HG03571 (cell line): ENCODE data around the gene DAPK1.
A peak's percentile ranks its signal among the peaks of the same experiment; 100 is the strongest.

Source experiments
- ATAC-seq: cut with Tn5 transposase; IDR thresholded peaks from one replicate; pipeline ENCODE4 v1.9.1; 2021; ENCODE audit not compliant: unreplicated experiment

The DAPK1 gene

DNA sequence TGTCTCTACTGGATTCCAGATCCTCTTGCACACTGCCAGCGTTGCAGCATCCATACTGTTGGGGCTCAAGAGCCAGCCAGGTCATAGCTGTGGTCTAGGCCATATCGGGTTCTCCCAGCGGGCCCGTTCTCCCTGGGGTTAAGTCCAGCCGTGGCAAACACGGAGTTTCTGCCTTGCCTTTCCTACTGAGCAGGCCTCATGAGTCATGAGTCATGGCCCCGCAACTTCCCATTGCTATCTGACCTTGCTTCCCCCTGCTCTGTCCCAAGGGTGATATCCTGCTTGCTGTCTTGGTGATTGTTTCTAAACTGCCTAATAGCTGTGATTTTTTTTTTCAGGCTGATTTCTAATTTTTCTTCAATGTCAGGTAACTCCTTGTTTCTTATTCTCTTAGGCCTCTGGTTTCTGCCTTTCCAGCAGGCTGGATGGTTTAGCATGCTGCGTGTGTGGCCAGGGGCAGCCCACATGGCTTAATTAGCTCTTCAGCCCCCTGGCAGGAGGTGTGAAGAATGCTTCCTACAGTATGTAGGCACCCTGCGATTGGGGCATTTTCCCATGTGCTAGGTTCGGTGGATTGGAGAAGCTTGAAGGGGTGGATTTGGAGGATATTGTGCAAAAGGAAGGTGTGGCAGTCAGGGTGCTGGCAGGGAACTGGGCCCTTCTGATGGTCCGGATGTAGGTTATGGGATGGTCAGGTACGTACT, 18.7 kb downstream of the DAPK1 start:
- ATAC-seq = no peak

DNA sequence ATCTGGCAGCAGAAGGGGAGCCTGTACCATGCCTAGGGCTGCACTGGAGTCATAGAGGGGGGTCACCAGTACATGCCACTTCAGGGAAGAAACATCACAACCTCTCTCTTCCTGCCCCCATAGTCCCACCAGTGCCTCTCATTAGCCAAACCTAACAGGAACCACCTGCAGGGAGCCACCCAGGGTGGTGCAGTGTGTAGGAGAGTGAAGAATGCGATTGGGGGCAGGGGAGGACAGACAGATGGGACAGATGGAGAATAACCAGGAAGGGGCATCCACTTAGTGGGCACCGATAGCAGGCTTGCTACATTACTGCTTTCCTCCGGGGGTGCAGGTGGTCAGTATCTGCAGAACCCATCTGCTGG, 19.2 kb downstream of the DAPK1 start:
- no peak for ATAC-seq

DNA sequence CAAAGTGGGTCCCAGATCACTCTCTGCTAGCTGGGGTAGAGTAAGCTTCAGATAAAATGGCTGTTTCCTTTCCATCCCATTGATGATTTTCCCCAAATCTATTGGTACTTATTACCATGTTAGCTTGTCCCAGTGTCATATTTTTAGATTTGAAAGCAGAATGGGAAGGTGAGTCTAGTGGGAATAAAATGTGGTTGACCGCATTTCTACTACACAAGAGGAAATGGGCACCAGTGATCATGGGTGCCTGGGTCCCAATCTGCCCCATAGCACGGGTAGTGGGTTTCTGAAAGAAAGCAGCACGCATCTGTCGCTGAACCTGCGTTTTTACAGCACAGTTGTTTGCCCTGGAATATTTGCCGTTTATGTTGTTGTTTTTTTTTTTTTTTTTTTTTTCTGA, 20.1 kb downstream of the DAPK1 start:
- no peak for ATAC-seq

DNA sequence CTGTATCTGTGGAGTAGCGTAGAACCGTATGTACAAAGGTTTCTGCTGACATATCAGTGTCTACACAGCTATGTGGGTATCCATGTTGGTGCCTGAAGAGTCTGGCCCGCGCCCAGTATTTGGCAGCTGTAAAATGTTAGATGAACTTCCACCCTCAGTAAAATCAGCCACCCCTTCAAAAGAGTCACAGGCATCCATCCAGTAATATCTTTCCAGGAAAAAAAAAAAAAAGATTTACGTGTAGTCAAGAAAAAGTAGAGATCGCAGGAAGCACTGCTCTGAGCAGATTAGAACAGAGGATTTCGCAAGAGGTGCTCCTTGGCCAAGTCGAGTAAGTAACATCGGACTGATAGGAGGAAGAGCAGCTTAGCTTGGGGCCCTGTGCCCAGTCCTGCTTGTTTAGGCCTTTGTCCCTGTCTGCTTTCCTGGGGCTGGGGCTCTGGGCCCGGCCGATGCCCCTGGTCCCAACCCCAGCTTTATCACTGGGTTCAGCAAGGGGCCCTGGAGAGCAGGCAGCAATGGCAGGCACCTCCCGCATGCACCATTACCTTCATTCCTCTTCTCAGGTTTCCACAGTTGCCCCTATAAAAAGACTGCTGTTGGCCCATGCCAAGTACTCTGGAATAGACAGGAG, 21.2 kb downstream of the DAPK1 start:
- no peak for ATAC-seq

DNA sequence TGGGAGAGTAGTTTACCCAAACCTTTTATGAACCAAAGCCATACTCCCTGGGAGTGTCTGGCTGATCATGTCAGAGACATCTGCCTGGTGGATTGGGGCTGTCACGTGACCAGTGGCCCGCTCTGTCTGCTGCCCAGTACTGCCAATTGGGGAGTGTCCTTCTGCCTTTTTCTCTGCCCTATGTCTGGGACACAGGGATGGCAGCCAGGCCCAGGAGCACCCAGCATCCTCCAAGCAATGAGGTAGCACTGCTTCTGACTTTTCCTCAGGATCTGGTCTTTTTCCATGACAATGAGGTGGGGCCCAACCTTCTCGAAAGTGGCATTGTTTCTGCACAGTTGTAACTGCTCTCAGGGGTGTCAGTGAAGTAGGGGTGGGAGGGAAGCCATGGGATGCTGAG, 21.8 kb downstream of the DAPK1 start:
- no peak for ATAC-seq

DNA sequence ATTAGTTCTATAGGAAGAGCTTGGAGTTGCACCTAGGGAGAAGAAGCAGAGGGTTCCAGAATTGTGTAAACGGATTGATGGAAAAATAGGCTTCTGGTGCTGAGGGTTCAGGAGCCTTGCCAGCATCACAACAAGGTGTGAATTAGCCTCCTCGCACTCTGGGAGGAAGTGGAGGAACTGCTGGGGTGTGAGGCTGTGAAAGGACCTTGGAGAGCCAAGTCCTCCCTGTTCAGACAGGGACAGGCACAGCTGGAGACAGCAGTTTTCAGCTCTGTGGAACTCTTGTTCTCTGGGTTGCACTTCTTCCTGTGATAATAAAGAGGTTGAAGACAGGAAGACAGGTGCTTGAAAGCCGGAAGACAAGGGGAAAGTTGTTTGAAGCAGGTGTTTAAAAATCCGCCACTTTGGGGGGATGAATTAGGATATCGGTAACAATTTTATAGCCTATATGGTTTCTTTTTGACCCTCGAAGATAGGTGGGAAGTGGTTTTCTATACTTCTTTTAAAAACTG, 22.6 kb downstream of the DAPK1 start:
- ATAC-seq = no peak

DNA sequence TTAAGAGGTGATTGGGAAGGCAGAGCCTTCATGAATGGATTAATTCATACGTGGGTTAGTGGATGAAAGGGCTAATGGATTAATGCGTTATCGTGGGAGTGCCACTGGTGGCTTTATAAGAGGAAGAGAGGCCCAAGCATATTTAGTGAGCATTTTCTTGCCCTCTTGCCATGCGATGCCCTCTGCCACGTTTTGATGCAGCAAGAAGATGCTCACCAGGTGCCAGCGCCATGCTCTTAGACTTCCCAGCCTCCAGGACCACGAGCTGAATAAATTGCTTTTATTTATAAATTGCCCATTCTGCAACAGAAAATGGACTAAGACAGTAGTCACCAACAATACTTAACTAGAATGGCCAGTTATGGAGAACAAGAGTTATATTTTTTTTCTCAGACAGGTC, 24.2 kb downstream of the DAPK1 start:
- ATAC-seq = no peak

DNA sequence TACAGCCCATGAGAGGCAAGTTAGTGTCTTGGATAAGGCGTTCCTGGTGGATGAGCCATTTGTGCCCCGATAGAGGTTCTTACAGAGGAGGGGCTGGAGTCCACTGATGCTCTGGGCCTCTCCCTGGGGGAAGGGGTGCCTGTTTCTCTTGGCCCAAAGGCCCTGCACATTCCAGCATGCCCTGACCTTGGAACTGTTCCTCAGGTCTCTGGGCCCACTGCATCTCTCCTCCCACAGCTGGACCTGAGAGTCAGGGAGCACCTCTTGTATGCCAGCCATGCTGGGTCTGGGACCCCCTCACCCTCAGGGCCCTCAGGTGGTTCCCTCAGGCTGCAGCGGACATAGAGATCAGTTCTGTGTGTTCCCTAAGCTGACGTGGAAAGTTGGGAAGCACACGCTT, 26.4 kb downstream of the DAPK1 start:
- no peak for ATAC-seq

DNA sequence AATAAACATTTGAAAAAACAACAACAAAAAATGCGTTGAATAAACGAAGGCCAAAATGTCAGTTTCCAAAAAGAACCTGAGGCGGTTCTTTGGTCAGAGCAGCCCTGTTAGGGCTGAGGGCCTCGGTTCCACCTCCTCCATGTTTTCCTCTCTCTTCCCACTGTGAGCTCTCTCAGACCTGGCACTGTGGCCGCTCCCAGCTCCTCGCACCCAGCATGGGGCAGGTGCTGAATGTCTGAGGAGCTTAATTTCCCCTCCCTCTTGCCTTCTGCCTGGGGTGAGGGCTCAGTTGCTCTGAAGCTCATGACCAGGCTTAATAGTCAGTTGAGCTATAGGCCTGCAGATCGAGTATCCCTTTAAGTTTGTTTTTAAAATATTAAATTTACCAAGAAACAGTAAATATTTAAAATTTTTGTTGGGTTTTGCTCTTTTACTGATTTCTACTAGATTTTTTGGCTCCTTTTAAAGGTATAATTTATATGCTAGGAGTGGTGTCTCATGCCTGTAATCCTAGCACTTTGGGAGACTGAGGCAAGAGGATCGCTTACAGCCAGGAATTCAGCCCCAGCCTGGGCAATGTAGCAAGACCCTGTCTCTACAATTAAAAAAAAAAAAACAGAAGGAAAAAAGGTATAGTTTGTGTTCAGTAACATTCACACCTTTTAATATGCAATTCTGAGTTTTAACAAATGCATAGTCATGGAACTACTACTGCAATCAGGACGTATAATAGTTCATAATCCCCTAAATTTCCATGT, 28.1 kb downstream of the DAPK1 start:
- ATAC-seq = no peak

DNA sequence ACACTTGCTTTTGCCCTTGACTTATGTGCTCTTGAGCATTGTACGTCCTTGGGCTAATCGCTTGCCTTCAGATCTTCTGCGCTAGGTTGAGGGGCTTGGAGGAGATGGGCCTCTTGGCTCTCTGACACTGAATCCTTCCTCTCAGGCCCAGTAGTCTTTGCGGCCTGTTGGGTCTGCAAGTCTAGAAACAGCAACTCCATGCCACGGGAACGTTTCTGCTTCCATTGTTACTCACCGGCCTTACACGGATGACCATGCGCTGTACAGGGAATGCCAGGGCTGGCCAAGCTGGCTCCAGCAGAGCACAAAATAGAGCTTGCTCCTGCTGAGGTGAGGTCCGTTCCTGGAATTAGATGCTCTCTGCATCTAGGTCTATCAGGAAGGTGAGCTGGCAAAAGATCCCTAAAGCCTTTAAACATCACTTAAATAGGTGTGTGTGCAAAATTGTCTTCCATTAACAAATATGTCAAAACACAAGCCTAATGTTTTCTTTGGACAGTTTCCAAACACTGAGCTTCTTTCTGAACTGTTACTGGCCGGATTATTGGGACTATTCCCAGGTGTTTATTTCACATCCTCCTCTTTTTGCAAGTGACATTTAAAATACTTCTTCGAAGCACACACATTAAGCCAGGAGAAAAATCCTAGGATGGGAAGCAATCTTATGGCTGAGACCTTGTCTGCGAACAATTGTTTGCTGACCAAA, 29.7 kb downstream of the DAPK1 start:
- no peak for ATAC-seq

DNA sequence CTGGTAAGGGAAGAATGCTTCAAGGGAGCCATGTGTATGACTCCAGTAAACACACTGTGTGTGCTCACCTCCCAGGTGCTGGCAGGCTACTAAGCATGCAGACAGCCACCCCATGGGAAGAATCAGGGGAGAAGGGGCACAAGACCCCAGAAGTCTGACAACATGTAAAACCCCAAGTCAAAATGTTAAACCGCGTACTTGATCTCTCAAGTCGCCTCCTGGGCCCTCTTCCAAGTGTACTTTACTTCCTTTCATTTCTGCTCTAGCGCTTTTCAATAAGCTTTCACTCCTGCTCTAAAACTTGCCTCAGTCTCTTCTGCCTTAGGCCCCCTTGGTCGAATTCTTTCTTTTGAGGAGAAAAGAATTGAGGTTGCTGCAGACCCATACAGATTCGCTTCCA, 31.3 kb downstream of the DAPK1 start:
- no peak for ATAC-seq

DNA sequence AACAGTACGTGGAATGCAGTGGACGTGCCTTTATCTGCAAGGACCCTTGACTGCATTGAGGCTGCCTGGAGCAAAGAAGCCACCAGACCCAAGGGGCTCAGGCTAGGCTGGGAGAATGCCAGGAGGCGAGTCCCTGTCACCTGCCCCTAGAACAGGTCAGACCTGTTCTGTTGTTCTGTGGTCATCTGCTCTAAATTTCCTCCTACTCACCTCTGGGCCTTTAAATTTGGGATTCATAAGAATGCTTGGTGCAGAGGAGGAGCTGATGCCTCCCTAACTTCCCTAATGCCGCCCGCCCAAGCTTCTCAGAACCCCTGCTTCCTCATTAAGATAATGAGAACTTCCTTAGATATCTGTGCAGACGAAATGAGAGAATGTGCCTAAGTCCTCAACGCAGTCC, 32.0 kb downstream of the DAPK1 start:
- no peak for ATAC-seq

DNA sequence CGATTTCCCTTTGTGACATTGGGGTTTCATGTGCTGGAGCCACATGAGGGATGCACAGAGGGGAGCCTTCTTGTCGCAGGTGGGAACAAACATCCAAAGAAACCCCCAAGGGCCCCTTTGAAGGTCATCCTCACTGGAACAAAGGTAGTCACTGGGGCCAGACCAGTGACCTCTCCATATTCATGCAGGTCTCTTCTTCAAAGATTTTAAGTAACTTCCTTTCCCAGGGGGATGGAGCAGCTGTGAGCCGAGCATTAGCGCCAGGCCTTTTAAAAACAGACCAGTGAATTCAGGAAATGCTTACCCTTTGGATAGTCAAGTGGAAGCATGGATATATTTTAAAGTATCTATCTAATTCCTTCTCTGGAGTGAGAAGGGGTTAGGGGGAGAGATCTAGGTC, 33.0 kb downstream of the DAPK1 start:
- no peak for ATAC-seq

DNA sequence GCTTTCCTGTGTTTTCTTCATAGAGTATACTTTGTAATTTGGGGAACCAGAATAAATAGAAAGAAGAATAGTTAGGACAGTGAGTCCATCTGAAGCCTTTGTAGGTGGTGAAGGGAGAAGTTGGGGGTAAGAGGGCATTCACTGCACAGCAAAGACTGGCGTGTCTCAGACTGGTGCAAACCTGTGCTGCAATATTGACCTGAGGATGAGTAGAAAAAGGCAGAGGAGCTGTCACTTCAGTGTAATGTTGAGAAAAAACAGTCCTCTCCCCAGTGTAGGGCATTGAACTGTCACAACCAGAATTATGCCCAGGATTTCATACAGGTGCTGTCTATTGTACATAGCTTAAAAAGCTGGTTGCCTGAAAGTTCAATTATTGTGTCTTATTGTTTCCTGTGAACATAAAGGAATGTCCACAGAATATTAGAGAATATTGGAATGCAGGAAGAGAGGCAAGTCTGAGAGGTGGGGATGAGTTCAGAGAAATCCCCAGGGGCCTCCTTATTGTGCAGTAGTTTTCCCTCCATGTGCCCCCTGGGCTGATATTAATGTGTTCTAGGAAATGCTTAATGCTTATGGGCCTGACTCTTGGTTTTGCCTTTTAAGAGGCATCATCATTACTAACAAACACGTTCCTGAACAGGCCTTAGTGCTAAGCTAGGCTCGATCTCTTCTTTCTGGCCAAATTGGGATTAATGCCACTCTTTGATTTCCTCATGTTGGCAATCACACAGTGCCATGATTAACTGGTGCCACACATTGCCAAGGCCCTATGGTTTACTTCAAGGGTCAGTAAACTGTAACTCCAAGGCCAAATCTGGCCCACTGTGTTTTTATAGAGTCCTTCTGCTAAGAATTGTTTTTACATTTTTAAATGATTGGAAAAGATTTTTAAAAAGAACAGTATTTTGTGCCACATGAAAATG, 34.0 kb downstream of the DAPK1 start:
- no peak for ATAC-seq

DNA sequence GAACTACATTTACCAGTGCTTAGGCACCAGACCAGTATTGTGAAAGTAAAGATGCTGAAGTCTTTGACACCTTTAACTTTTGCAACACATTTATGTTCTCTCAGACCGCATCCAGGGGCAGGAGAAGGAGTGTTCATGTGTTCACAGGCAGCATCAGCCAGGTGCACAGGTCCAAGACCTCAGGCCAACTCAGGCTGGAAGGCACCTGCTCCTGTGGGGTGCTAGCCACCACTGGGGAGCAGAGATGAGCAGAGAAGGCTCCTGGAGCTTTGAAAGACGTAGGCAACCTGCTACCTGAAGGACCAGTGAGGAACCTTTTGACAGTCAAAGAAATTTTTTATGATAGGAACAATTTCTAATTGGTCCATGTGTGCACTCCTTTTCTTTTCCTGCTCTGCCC, 35.6 kb downstream of the DAPK1 start:
- ATAC-seq = no peak

DNA sequence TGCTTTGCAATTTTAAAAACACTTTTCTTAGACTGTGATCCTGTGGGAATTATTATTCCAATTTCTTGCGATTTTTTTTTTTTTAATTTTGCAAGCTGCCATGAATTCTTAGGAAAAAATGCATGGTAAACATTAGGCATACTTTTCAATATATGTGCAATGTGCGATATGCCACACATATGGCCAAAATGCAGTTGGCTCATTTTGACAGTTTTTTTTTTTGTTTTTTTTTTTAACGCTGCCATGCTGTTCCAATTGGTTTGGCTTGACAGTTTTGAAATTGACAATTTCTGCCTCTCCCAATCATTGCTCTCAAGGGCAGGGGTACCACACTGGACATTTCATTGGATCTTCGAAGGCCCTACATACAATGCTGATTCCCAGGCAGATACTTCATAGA, 36.4 kb downstream of the DAPK1 start:
- ATAC-seq = no peak

DNA sequence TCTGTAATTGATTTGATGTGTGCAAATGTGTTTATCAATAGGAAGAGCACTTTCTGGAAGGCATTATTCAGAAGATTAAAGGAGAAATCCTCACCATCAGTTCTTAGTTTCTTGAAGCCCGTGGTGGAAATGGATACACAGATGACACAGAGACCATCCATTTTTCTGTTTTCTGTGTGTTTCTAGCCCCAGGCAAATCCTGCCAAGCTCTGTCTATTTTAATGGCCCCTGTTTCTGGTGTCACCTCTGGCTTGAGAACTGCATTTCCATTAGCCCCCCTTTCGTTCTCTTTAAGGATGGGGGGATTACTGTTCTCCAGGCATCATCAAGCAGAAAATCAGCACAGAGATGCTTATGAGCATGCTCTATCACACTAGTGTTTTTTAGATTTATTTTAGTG, 37.3 kb downstream of the DAPK1 start:
- ATAC-seq = no peak

DNA sequence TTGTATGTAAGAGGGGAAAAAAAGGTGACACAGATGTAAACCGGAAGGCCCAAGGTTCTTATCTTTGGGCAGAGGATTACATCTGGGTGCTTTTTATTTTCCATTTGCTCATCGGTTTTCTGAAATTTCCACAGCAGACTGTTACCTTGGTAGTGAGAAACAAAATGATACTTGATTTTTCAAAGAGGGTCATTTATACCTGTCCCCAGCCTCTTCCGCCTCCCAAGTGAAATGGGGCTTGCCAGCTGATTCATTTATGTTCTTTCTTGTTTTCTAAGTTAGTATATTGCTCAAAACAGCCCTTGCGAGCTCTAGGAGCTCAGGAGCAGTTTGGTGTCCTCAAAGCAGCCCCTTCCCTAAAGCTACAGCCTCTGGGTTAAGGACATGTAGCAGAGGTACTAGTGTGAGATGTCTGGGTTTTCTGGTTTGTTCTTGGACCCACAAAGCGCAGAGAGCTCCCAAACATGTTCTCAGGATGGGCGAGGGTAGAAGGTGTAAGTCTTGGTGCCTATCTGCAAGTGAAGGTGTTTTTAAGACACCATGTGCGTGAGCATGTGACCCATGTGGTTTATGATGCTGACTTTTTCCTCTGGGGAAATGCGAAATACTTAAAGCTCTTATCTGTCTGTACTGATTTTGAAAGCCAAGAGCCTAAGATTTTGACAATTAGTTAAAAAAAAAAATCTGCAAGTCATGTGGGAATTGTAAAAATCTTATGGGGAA, 38.3 kb downstream of the DAPK1 start:
- ATAC-seq = peak; percentile 72

DNA sequence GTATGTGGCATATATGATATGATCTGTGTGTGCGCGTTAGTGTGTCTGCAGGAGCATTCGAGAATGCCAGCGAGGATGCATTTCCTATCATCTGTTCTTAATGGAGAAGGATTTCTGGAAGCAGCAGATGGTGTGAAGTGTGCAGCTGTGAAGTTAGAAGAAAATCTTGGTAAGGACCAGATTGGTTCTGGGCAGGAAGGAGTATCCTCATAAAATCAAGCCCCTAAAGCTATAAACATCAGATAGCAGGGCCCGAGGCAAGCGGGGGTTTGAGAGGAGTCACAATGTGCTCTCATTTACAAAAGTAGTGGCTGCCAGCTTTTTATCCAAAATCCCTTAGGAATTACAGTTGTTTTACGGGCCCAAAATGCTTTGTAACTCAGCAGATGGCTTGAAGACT, 40.0 kb downstream of the DAPK1 start:
- ATAC-seq = no peak
